PC-3 (cell line): ENCODE results near the gene ERFL. TPM values are rescaled to one million over a fixed set of nuclear protein-coding genes. Genes with fewer than 3 reads are reported as not detected.

Experiments used
- ATAC-seq: fragments of 200-7000 bp; cut with Tn5 transposase; 2 replicates; pipeline ENCODE4 v1.9.1; 2020; ENCODE audit warnings: mild to moderate bottlenecking, moderate library complexity
- BruUV-seq: library from RNA; stranded (reverse); fragments of 400-500 nt; replicated peaks from 2 replicates; lab custom pipeline; 2021; lab: Mats Ljungman, UMichigan
- CTCF ChIA-PET: fragments of 300-600 bp; sonication (Branson Sonifier 250); formaldehyde crosslinking; loops from one replicate; lab custom pipeline; 2022; ENCODE audit warnings: antibody characterized with exemption; lab: Charles Lee
- POLR2A ChIA-PET: fragments of 300-600 bp; sonication (Branson Sonifier 250); formaldehyde crosslinking; loops from one replicate; lab custom pipeline; 2022; ENCODE audit warnings: antibody characterized with exemption; ENCODE audit not compliant: unreplicated experiment; lab: Charles Lee
- DNase-seq: peaks from one replicate; pipeline ENCODE4 v3.0.0-alpha.2; 2015
- H2AFZ ChIP-seq: fragments of 300-600 bp; sonication (generic); 2 replicates; pipeline ENCODE4 v1.6.0; 2016; ENCODE audit warnings: antibody characterized with exemption, low read length
- H3F3A ChIP-seq: fragments of 300-600 bp; sonication (generic); one replicate; pipeline ENCODE4 v1.6.0; 2017; ENCODE audit warnings: antibody characterized with exemption, low read length, control low read depth, mild to moderate bottlenecking; ENCODE audit not compliant: unreplicated experiment
- H3K27ac ChIP-seq: fragments of 300-600 bp; sonication (generic); 2 replicates; pipeline ENCODE4 v1.5.1; 2016; ENCODE audit warnings: mild to moderate bottlenecking, low read length
- H3K27me3 ChIP-seq: fragments of 300-600 bp; sonication (generic); 2 replicates; pipeline ENCODE4 v1.6.1; 2016; ENCODE audit warnings: low read length, mixed read lengths
- H3K36me3 ChIP-seq: fragments of 300-600 bp; sonication (generic); 2 replicates; pipeline ENCODE4 v1.6.1; 2016; ENCODE audit warnings: low read depth, mixed run types, low read length, mixed read lengths
- H3K4me1 ChIP-seq: fragments of 300-600 bp; sonication (generic); 2 replicates; pipeline ENCODE4 v1.5.1; 2016; ENCODE audit warnings: low read length; ENCODE audit not compliant: insufficient read depth
- H3K4me2 ChIP-seq: fragments of 300-600 bp; sonication (generic); 2 replicates; pipeline ENCODE4 v1.6.0; 2016; ENCODE audit warnings: low read length
- H3K4me3 ChIP-seq: fragments of 300-600 bp; sonication (generic); 2 replicates; pipeline ENCODE4 v1.5.1; 2016; ENCODE audit warnings: mild to moderate bottlenecking, low read length, mixed read lengths
- H3K79me2 ChIP-seq: fragments of 300-600 bp; sonication (generic); 2 replicates; pipeline ENCODE4 v1.6.1; 2017; ENCODE audit warnings: low read length, mixed read lengths
- H3K9ac ChIP-seq: fragments of 300-600 bp; sonication (generic); 2 replicates; pipeline ENCODE4 v1.6.0; 2016; ENCODE audit warnings: mild to moderate bottlenecking, low read length
- H3K9me2 ChIP-seq: fragments of 300-600 bp; sonication (generic); replicated peaks from 2 replicates; pipeline ENCODE4 v1.6.1; 2016; ENCODE audit warnings: mixed run types, low read length, mixed read lengths
- H3K9me3 ChIP-seq: fragments of 300-600 bp; sonication (generic); 2 replicates; pipeline ENCODE4 v1.6.1; 2016; ENCODE audit warnings: low read length, mixed read lengths
- H4K20me1 ChIP-seq: fragments of 300-600 bp; sonication (generic); 2 replicates; pipeline ENCODE4 v1.6.1; 2016; ENCODE audit warnings: low read length, mixed read lengths
- EZH2 ChIP-seq: fragments of 300-600 bp; sonication (generic); IDR thresholded peaks from one replicate; pipeline ENCODE4 v1.6.1; 2017; ENCODE audit warnings: antibody characterized with exemption, mild to moderate bottlenecking, low read length; ENCODE audit not compliant: unreplicated experiment
- EZH2phosphoT487 ChIP-seq: fragments of 300-600 bp; sonication (generic); IDR thresholded peaks from 2 replicates; pipeline ENCODE4 v1.6.1; 2018; ENCODE audit warnings: mild to moderate bottlenecking, antibody characterized with exemption, low read length, borderline replicate concordance
- intact Hi-C: fragments of 100-400 bp; cut with micrococcal nuclease; formaldehyde crosslinking; loops from 2 replicates; pipeline ENCODE4 v1.9.0; 2023
- total RNA-seq: library from RNA; depleted of rRNA; stranded (reverse); fragments of >200 nt; gene quantifications from 2 replicates; pipeline ENCODE4 v1.2.3, GENCODE V29; 2014
- TF ChIP-seq, protein P1 (sequence below): fragments of 300-600 bp; sonication (generic); conservative IDR thresholded peaks from 2 replicates; pipeline ENCODE4 v1.5.1; 2017; ENCODE audit warnings: antibody characterized with exemption, low read depth, mild to moderate bottlenecking, low read length

The ERFL gene
- total RNA-seq, 1 experiment from 2014 or later, result 0.11 TPM

DNA sequence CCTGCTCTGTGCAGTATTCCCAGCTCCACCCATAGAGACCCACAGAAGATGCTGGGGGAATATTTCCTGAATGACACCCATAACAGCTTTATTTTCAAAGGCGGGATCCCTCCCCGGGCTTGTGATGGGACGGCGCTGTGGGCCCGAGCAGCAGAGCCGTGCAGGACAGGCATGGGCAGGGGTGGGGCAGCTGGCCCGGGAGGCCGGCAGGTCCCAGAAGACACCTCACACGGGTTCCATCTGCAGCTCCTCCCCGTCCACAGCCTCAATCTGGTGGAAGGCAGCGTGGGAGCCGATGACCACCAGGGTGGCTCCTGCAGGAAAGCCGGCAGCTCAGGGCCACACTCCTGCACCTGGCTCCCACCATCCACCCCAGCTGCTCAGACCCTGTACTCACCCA is 28.4 kb upstream of the ERFL start:
- no peak for DNase-seq
- BruUV-seq, result no TSS peak
- Histone ChIP-seq H3K79me2 (no peaks in the 10 kb centered on the region), H3K27me3 (no peaks in the 10 kb centered on the region), H3K27ac (no peak overlapping the region), H3K4me3 (no peak overlapping the region), H2AFZ (no peak overlapping the region), H3K4me2 (no peak overlapping the region), H3K36me3 (no peaks in the 10 kb centered on the region), H3K4me1 (peaks cover 15% of the 10 kb centered on the region), H4K20me1 (no peaks in the 10 kb centered on the region), H3F3A (no peaks in the 10 kb centered on the region), H3K9me2 (no peaks in the 10 kb centered on the region), H3K9ac (no peak overlapping the region), H3K9me3 (no peaks in the 10 kb centered on the region)
- POLR2A ChIA-PET, result no interaction called here
- no peak for ATAC-seq
- TF ChIP-seq, protein P1, sequence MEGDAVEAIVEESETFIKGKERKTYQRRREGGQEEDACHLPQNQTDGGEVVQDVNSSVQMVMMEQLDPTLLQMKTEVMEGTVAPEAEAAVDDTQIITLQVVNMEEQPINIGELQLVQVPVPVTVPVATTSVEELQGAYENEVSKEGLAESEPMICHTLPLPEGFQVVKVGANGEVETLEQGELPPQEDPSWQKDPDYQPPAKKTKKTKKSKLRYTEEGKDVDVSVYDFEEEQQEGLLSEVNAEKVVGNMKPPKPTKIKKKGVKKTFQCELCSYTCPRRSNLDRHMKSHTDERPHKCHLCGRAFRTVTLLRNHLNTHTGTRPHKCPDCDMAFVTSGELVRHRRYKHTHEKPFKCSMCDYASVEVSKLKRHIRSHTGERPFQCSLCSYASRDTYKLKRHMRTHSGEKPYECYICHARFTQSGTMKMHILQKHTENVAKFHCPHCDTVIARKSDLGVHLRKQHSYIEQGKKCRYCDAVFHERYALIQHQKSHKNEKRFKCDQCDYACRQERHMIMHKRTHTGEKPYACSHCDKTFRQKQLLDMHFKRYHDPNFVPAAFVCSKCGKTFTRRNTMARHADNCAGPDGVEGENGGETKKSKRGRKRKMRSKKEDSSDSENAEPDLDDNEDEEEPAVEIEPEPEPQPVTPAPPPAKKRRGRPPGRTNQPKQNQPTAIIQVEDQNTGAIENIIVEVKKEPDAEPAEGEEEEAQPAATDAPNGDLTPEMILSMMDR, result no peak
- no peak for TF ChIP-seq EZH2phosphoT487
- CTCF ChIA-PET, result no interaction called here
- intact Hi-C loops, result loop anchor here (5.0 to 10.0 kb wide), 3 partner anchors 69 to 162 kb away; partner anchors contain the start of gene CEACAM3

DNA sequence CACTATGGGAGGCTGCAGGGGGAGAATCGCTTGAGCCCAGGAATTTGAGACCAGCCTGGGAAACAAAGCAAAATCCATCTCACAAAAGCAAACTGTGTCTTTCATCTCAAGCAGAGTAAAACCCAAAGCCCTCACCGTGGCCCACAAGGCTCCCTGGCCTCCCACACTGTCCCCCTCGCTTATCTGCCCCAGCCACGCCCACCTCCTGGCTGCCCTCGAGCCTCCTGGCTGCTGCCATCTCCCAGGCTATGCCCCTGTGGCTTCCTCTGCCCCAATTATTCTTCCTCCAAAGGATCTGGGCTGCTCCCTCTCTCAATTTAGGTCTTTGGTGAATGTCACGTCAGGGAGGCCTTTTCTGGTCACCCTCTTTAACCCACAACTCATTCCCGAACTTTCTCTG is 27.3 kb upstream of the ERFL start:
- peaks cover 15% of the 10 kb centered on the region for H3K4me1 ChIP-seq
- DNase-seq (no peak), ATAC-seq (no peak)
- intact Hi-C loops, result loop anchor here (5.0 to 10.0 kb wide), 3 partner anchors 68 to 161 kb away; partner anchors contain the start of gene CEACAM3
- no peaks in the 10 kb centered on the region for H4K20me1 ChIP-seq
- TF ChIP-seq EZH2phosphoT487 (no peak), EZH2 (no peak)
- TF ChIP-seq, protein P1, result no peak
- H3K9ac ChIP-seq, result no peak overlapping the region
- H3F3A ChIP-seq, result no peaks in the 10 kb centered on the region
- no peaks in the 10 kb centered on the region for H3K9me3 ChIP-seq
- no peak overlapping the region for H3K4me2 ChIP-seq
- H3K27ac ChIP-seq, result no peak overlapping the region
- POLR2A ChIA-PET, result no interaction called here
- no TSS peak for BruUV-seq
- H3K36me3 ChIP-seq, result no peaks in the 10 kb centered on the region
- no peaks in the 10 kb centered on the region for H3K79me2 ChIP-seq
- H2AFZ ChIP-seq, result no peak overlapping the region
- CTCF ChIA-PET, result no interaction called here
- H3K4me3 ChIP-seq, result no peak overlapping the region
- no peaks in the 10 kb centered on the region for H3K27me3 ChIP-seq
- H3K9me2 ChIP-seq, result no peaks in the 10 kb centered on the region

DNA sequence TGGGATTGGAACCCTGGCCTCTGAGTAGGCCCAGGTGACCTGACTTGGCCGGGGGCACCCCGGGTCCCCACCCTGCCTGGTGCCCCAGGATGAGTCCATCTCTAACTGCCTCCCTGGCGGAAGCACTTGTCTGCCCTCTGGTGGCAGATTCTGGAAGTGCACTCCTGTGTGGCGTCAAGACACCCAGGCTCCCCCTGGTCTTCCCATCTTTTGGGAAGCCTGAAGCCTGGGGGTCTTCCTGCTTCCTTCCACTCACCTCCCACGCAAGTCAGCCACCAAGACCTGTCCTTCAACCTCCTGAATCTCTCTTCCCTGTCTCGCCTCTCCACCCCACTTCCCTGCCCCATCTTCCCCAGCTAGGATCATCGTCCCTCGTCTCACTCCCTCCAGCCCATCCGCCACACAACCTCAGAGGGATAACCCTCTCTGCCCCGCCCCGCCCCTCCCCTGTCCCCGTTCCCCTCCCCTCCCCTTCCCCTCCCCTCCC is 23.5 kb upstream of the ERFL start:
- Histone ChIP-seq H3K9ac (no peak overlapping the region), H3K27me3 (no peaks in the 10 kb centered on the region), H3F3A (no peaks in the 10 kb centered on the region), H3K79me2 (no peaks in the 10 kb centered on the region), H3K27ac (no peak overlapping the region), H3K4me1 (no peaks in the 10 kb centered on the region), H2AFZ (peak overlapping the region; percentile 70; the same call in 1 of the 2 replicates), H3K36me3 (no peaks in the 10 kb centered on the region), H3K9me3 (no peaks in the 10 kb centered on the region), H3K4me2 (peak overlapping the region; percentile 67), H3K4me3 (no peak overlapping the region), H3K9me2 (no peaks in the 10 kb centered on the region), H4K20me1 (no peaks in the 10 kb centered on the region)
- ATAC-seq (peak; percentile 90), DNase-seq (peak; percentile 87)
- TF ChIP-seq, protein P1, result peak; percentile 88
- TF ChIP-seq EZH2, result no peak
- POLR2A ChIA-PET, result no interaction called here
- intact Hi-C loops, result loop anchor here (10.0 kb wide), 1 partner anchor 157 kb away; the partner anchor contains the start of gene CEACAM3
- CTCF ChIA-PET, result no interaction called here
- no TSS peak for BruUV-seq
